Measurements from ENCODE around the gene FBXL3. TPM values are rescaled to one million over a fixed set of nuclear protein-coding genes. Genes with fewer than 3 reads are reported as not detected.
A peak's percentile ranks its signal among the peaks of the same experiment; 100 is the strongest.

FBXL3 gene
- total RNA-seq, 1 donor from 2014 or later, result 59.4 TPM

DNA sequence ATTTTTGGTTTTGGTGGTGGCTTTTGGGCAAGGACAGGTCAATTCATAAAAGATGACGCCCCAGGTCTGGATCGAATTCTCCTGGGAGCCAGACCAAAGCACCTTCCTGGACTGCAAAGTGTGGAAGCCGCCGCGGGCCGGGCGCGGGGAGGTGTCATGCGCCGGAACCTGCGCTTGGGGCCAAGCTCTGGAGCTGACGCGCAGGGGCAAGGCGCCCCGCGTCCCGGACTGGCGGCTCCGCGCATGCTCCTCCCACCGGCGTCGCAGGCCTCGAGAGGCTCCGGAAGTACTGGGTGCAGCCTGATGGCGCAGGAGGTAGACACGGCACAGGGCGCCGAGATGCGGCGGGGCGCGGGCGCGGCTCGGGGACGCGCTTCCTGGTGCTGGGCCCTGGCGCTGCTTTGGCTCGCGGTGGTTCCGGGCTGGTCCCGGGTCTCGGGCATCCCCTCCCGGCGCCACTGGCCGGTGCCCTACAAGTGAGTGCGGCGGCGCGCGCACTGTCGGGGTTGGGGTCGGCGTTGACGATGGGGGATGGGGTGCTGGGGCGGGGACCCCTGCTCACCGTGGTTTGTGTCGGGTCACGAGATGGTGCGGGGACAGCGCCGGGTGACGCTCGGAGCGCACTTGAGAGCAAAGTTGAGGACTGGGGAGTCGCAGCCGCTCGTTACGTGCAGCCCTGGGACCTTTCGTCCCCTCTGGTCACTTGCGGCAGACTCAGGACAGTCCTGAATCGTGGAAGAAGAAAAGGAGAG lies 35.0 kb downstream of the FBXL3 start, which contains the start of gene CLN5:
CLN5 (plus strand) TSS at position 286 of the 752 bp plus-strand sequence; CDS start at position 304, 18 bp downstream.
- Histone ChIP-seq H3K27me3 (no peaks in the 10 kb centered on the region), H3K4me3 (peak within 1 kb of the TSS; percentile 73 to 74), H3K36me3 (peaks cover 0 to 8% of the 10 kb centered on the region in 2 donors), H3K4me1 (peaks cover 24% of the 10 kb centered on the region), H3K9me3 (no peaks in the 10 kb centered on the region), H3K27ac (peak within 1 kb of the TSS; percentile 88)
- DNase-seq (ENCODE audit: extremely low spot score in 2 of 2), result peak in 1 of 2 donors; percentile 96
- intact Hi-C loops (cut with DNase I), result loop anchor here (5.0 kb wide), 1 partner anchor 35 kb away; the partner anchor contains the start of gene FBXL3
- TF ChIP-seq POLR2AphosphoS5 (IDR thresholded peaks at IDR 0.05; ENCODE audit: insufficient read depth in 1 of 2, low read depth in 1 of 2) (peak in 1 of 2 donors; percentile 94), POLR2A (IDR thresholded peaks at IDR 0.05) (peak; percentile 10 to 94), CTCF (IDR thresholded peaks at IDR 0.05) (peak in 1 of 3 experiments; percentile 22)

- H3K4me1 ChIP-seq, result peaks cover 24% of the 10 kb centered on the region
- H3K36me3 ChIP-seq, result peaks cover 0 to 7% of the 10 kb centered on the region in 2 donors
- H3K27me3 ChIP-seq, result no peaks in the 10 kb centered on the region
- H3K4me3 ChIP-seq, result peak overlapping the region; percentile 73 to 74
- intact Hi-C loops (cut with DNase I), result loop anchor here (5.0 kb wide), 1 partner anchor 36 kb away; the partner anchor contains the start of gene FBXL3
- peak in 1 of 2 donors; percentile 89 for DNase-seq (ENCODE audit: extremely low spot score in 2 of 2)
- H3K27ac ChIP-seq, result peak overlapping the region; percentile 88
- no peaks in the 10 kb centered on the region for H3K9me3 ChIP-seq
- no peak for TF ChIP-seq POLR2A (IDR thresholded peaks at IDR 0.05)
- TF ChIP-seq POLR2AphosphoS5 (IDR thresholded peaks at IDR 0.05; ENCODE audit: insufficient read depth in 1 of 2, low read depth in 1 of 2), result no peak
- TF ChIP-seq CTCF (IDR thresholded peaks at IDR 0.05), result no peak
These were observed 35.5 kb downstream of the FBXL3 start for GRCh38 chr13:76991432-76991795.

DNA sequence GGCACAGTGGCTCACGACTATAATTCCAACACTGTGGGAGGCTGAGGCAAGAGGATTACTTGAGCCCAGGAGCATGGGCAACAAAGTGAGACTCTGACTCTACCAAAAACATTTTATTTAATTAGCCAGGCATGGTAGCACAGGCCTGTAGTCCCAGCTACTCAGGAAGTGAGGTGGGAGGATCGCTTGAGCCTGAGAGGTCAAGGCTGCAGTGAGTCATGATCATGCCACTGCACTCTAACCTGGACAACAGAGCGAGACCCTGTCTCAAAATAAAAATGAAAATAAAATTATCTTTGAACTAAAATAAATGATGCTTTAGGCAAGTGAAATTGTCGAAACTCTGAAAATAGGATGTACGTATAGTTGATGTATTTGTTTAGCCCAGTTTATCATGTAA lies 43.3 kb downstream of the FBXL3 start:
- Histone ChIP-seq H3K27ac (no peak overlapping the region), H3K27me3 (no peaks in the 10 kb centered on the region), H3K9me3 (no peaks in the 10 kb centered on the region), H3K4me1 (peaks cover 8% of the 10 kb centered on the region), H3K4me3 (no peak overlapping the region), H3K36me3 (no peaks in the 10 kb centered on the region)
- intact Hi-C loops (cut with DNase I), result no loop called here
- TF ChIP-seq POLR2AphosphoS5 (IDR thresholded peaks at IDR 0.05; ENCODE audit: insufficient read depth in 1 of 2, low read depth in 1 of 2) (no peak), CTCF (IDR thresholded peaks at IDR 0.05) (no peak), POLR2A (IDR thresholded peaks at IDR 0.05) (no peak)
- DNase-seq (ENCODE audit: extremely low spot score in 2 of 2), result no peak

DNA sequence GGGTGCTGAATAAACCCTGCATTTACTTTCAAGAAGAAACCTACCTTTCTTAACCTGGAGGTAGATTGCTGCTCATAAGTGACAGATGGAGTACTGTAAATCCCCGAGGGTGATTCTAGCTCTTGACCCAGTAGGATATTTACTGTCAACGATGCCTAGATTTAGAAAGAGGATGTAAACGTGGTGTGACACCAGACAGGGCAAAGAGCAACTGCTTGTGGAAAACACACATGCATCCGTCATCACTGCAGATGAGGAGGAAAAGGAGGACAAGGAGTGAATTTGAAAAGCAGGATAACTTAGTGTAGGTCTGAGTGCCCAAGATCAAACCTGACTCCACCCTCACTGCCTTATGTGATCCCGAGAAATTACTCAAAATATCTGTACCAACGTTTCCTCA lies 44.9 kb downstream of the FBXL3 start:
- no peak for DNase-seq (ENCODE audit: extremely low spot score in 2 of 2)

More for the DNA sequence above, 44.9 kb downstream of the FBXL3 start:
- no peak overlapping the region for H3K4me3 ChIP-seq
- TF ChIP-seq CTCF (IDR thresholded peaks at IDR 0.05) (no peak), POLR2AphosphoS5 (IDR thresholded peaks at IDR 0.05; ENCODE audit: insufficient read depth in 1 of 2, low read depth in 1 of 2) (no peak), POLR2A (IDR thresholded peaks at IDR 0.05) (no peak)
- no peaks in the 10 kb centered on the region for H3K9me3 ChIP-seq
- intact Hi-C loops (cut with DNase I), result no loop called here
- no peak overlapping the region for H3K27ac ChIP-seq
- H3K36me3 ChIP-seq, result no peaks in the 10 kb centered on the region
- peaks cover 8% of the 10 kb centered on the region for H3K4me1 ChIP-seq
- H3K27me3 ChIP-seq, result no peaks in the 10 kb centered on the region
